HepG2 (cell line): Measurements from ENCODE around the gene CD300LF. TPM values are rescaled to one million over a fixed set of nuclear protein-coding genes. Genes with fewer than 3 reads are reported as not detected.
A peak's percentile ranks its signal among the peaks of the same experiment; 100 is the strongest.

Source experiments
- ARID4A ChIP-seq: sonication (generic); formaldehyde crosslinking; IDR thresholded peaks from 2 replicates; pipeline ENCODE4 v1.5.0; 2020; ENCODE audit warnings: mild to moderate bottlenecking, missing genetic modification reagents, borderline replicate concordance
- ATF7 ChIP-seq, 2 experiments: fragments of 450-650 bp in 1 of 2; sonication (generic) in 1 of 2; formaldehyde crosslinking in 1 of 2; IDR thresholded peaks; 2 replicates each; pipeline versions ENCODE4 v1.4.0 to v1.6.1; 2016 to 2020; ENCODE audit warnings: antibody characterized with exemption in 1 of 2, mild to moderate bottlenecking in 1 of 2, missing genetic modification reagents in 1 of 2
- CHD4 ChIP-seq: fragments of 200-600 bp; sonication (generic); IDR thresholded peaks from 2 replicates; pipeline ENCODE4 v1.7.0; 2017; ENCODE audit warnings: mild to moderate bottlenecking, low read length, borderline replicate concordance
- E2F1 ChIP-seq: sonication (generic); formaldehyde crosslinking; IDR thresholded peaks from 2 replicates; pipeline ENCODE4 v1.5.0; 2020; ENCODE audit warnings: missing genetic modification reagents
- ELF3 ChIP-seq: IDR thresholded peaks from 2 replicates; pipeline ENCODE4 v1.6.1; 2016; ENCODE audit warnings: missing genetic modification reagents, missing compliant biosample characterization
- GATAD1 ChIP-seq: IDR thresholded peaks from 2 replicates; pipeline ENCODE4 v1.6.1; 2016; ENCODE audit warnings: missing genetic modification reagents, missing compliant biosample characterization
- MTERF4 ChIP-seq: sonication (generic); formaldehyde crosslinking; IDR thresholded peaks from 2 replicates; pipeline ENCODE4 v1.8.0; 2023; ENCODE audit warnings: mild to moderate bottlenecking, missing genetic modification reagents
- PLRG1 ChIP-seq: fragments of 450-650 bp; conservative IDR thresholded peaks from 2 replicates; pipeline ENCODE4 v1.6.1; 2016
- POLR2A ChIP-seq, 2 experiments: IDR thresholded peaks; 2 replicates each; pipeline ENCODE4 v1.6.1; 2011; ENCODE audit warnings: low read depth in 2 of 2, low read length in 2 of 2, mild to moderate bottlenecking in 1 of 2, moderate library complexity in 1 of 2; ENCODE audit not compliant: insufficient read depth in 1 of 2
- SIN3B ChIP-seq: fragments of 150-350 bp; IDR thresholded peaks from 2 replicates; pipeline ENCODE4 v1.6.1; 2014; ENCODE audit warnings: low read length
- SP5 ChIP-seq: IDR thresholded peaks from 2 replicates; pipeline ENCODE4 v1.6.1; 2016; ENCODE audit warnings: low read depth, borderline replicate concordance
- TBL1XR1 ChIP-seq: fragments of 150-350 bp; IDR thresholded peaks from 2 replicates; pipeline ENCODE4 v1.6.1; 2014; ENCODE audit warnings: borderline replicate concordance, low read length; ENCODE audit not compliant: partially characterized antibody
- ZBTB14 ChIP-seq: sonication (generic); formaldehyde crosslinking; IDR thresholded peaks from 2 replicates; pipeline ENCODE4 v1.4.0; 2020; ENCODE audit warnings: missing genetic modification reagents
- ZFP37 ChIP-seq: sonication (generic); formaldehyde crosslinking; IDR thresholded peaks from 2 replicates; pipeline ENCODE4 v1.4.0; 2020; ENCODE audit warnings: missing genetic modification reagents, borderline replicate concordance
- ZNF512B ChIP-seq: sonication (generic); formaldehyde crosslinking; IDR thresholded peaks from 2 replicates; pipeline ENCODE4 v1.5.1; 2020; ENCODE audit warnings: missing genetic modification reagents, mild to moderate bottlenecking, borderline replicate concordance
- polyA plus RNA-seq, 8 experiments: library from polyadenylated mRNA; depleted of rRNA in 3 of 8; stranded (reverse) in 7 of 8; unstranded in 1 of 8; fragments of >200 nt; fragmentation: Illumina TruSeq in 4 of 8; extraction: Trizol in 4 of 8; gene quantifications; 2 replicates each; pipeline versions ENCODE4 v1.2.1 to v1.2.3, GENCODE V29; 2011 to 2016; ENCODE audit warnings: low read depth in 4 of 8, missing spikeins in 1 of 8, mixed read lengths in 1 of 8; ENCODE audit not compliant: insufficient read depth in 1 of 8
- total RNA-seq, 5 experiments: library from RNA; depleted of rRNA; stranded (reverse); fragments of >200 nt; fragmentation: Illumina TruSeq; extraction: Trizol; gene quantifications; 2 replicates each; pipeline ENCODE4 v1.2.3, GENCODE V29; 2016; ENCODE audit warnings: low read depth in 1 of 5
- TF ChIP-seq, protein P1 (sequence below): sonication (generic); formaldehyde crosslinking; IDR thresholded peaks from 2 replicates; pipeline ENCODE4 v1.8.0; 2022; ENCODE audit warnings: missing genetic modification reagents, mild to moderate bottlenecking, borderline replicate concordance

CD300LF gene
- total and polyA plus RNA-seq, 2 of the 13 experiments (the other 11 are each of a cell fraction or from before 2014, with no cell fraction given), result not detected

DNA sequence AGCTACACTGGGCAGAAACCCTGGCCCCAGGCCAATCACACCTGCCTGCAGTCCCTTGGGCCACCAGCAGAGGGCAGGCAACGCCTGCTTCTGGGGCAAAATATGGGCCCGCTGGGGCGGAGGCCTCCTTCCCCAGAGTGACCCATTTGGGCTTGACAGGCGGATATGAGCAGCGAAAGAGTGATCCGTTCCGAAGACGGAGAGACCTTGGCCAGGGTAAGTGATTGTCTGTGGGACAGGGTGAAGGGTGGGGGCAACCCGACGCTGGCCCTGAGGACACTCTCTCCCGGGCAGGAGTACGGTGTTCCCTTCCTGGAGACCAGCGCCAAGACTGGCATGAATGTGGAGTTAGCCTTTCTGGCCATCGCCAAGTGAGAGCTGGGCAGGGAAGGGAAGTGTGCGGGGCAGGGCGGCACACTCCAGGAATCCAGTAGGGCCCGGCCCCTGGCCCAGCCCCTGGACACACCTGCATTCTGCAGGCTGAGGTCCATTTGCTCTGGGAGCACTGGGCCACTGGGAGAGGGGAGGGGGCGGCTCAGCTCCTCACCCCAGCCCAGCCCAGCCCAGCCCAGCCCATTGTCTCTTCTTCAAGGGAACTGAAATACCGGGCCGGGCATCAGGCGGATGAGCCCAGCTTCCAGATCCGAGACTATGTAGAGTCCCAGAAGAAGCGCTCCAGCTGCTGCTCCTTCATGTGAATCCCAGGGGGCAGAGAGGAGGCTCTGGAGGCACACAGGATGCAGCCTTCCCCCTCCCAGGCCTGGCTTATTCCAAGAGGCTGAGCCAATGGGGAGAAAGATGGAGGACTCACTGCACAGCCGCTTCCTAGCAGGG lies 32.2 kb upstream of the CD300LF start (continued):
- peak; percentile 29 for TF ChIP-seq TBL1XR1
- peak; percentile 73 for TF ChIP-seq ELF3 (CRISPR knock-in tag)
- 0 out of 2 replicates have a peak, but pooled peaks have one; percentile 55 for TF ChIP-seq ZNF512B (CRISPR knock-in tag)
- no peak for TF ChIP-seq ATF7 (IDR thresholded peaks at IDR 0.05)
- TF ChIP-seq ATF7 (CRISPR knock-in tag; IDR thresholded peaks at IDR 0.05), result no peak
- TF ChIP-seq ZFP37, result peak; percentile 74; the same call in 1 of the 2 replicates
- no peak for TF ChIP-seq SP5 (CRISPR knock-in tag)
- peak; percentile 55; the same call in 1 of the 2 replicates for TF ChIP-seq ARID4A (CRISPR knock-in tag)
- TF ChIP-seq GATAD1 (CRISPR knock-in tag), result peak; percentile 64; the same call in 1 of the 2 replicates
- no peak for TF ChIP-seq E2F1 (CRISPR knock-in tag)
- no peak for TF ChIP-seq PLRG1
- no peak; the same call in 1 of the 2 replicates for TF ChIP-seq SIN3B
- TF ChIP-seq, protein P1, sequence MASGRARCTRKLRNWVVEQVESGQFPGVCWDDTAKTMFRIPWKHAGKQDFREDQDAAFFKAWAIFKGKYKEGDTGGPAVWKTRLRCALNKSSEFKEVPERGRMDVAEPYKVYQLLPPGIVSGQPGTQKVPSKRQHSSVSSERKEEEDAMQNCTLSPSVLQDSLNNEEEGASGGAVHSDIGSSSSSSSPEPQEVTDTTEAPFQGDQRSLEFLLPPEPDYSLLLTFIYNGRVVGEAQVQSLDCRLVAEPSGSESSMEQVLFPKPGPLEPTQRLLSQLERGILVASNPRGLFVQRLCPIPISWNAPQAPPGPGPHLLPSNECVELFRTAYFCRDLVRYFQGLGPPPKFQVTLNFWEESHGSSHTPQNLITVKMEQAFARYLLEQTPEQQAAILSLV (CRISPR knock-in tag), result no peak; the same call in 1 of the 2 replicates
- TF ChIP-seq CHD4, result no peak
- no peak for TF ChIP-seq ZBTB14 (CRISPR knock-in tag)
- TF ChIP-seq POLR2A (IDR thresholded peaks at IDR 0.05; ENCODE audit: insufficient read depth in 1 of 2, low read depth in 2 of 2, low read length in 2 of 2), result no peak
- TF ChIP-seq MTERF4 (CRISPR knock-in tag), result no peak
